GM18511 (cell line): Measurements from ENCODE around the gene MAMLD1.

ENCODE experiments used
- ATAC-seq: cut with Tn5 transposase; IDR thresholded peaks from one replicate; pipeline ENCODE4 v1.9.1; 2021; ENCODE audit warnings: mild to moderate bottlenecking, moderate library complexity; ENCODE audit not compliant: unreplicated experiment

MAMLD1 gene

GRCh38 chrX:150558424-150558823 lies 195.3 kb downstream of the MAMLD1 start:
- no peak for ATAC-seq
